ENCODE data around the gene IGFL1.
"Not testable (repeated sequence)": the region's sequence is repeated elsewhere in the genome, so short reads cannot be mapped to it uniquely, and the experiment has no call there.

The IGFL1 gene

DNA sequence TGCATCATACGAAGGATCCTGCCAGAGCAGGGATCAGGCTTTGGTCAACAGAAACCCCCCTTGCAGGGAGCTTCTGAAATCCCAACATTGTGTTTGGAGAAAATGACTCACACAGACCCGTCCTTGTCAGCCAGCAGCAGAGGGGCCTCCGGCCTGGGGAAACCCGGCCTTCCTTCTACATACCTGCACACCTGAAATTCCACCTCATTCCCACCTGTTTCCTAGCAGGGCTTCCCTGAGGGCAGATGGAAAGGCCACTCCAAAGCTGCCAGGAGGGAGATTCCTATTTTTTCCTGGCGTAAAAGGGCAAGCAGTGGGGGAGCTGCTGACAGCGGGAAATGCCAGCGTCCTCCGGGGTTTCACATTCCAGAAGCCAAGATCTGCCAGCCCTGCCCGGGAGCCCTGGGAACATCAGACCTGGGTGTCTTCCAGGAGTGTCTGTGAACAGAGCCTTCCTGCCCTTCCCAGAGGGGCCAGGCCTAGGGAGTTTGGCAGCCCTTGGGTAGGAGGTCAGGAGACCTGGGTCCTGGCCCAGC lies 3.0 kb upstream of the IGFL1 start:
- no peak for DNase-seq

DNA sequence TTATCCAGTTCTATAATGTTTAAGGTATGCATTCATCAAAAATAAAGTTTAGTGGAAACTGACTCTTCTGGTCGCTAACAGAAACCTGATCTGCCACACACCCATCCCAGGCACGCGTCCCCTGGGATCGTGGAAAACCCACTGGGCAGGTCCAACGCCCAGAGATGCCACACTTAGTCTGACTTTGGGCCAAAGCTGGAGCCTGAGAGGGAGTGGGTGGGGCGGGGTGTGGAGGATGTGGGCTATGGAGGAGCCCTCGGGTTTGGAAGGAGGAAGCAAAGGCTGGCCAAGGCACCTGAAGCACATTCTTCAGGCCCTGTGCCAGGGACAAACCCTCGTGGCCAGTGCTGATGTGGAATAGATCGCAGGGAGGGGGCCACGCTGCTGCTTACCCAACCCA lies 2.5 kb downstream of the IGFL1 start:
- DNase-seq = no peak

DNA sequence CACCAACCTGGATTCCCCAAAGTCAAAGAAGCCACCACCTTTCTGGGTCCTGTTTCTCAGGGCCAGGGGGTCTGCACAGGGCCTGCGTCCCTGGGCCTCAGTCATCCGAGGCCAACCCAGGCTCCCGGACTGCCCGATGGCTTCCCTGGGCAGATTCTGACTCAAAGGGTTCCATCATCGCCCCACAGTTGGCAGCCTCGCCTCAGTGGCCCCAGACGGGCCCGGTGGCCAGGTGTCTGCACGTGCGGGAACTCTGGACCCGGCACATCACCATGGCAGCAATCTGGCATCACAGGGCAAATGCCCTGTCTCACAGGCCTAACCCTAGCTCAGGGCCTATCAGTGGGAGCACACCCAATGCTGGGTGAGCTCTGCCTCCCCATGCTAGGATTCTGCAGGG lies 2.9 kb downstream of the IGFL1 start:
- DNase-seq = no peak

DNA sequence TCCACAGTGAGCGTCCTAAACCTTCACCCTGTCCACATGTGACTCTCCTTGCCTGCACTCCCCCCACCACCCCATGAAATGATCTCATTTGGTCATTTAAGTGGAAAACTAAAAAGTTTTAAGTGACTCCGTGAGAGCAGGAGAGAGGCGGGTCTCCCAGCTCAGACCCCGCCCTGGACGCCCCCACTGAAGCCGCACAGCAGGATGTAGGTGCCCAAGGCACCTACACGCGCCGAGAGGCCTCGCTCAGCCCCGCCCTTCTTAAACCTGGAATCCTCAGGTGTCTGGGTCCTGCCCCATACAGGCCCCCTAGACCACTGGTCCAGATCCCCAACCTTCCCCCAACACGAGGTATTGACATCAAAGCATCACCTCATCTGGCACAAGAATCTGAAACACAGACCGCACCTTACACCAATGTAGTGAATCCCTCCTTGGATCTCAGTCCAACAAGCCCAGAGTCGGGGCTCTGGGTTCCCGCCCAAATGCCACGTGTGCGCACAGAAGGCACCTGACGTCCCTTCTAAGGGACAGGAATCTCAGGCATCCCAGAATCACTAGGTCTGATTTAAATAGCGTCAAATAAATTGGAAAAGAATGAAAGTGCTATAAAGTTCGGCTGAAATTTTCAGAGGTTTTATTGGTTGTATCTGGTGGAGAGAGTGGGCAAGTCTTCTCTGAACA lies 3.5 kb downstream of the IGFL1 start:
- DNase-seq = no peak

DNA sequence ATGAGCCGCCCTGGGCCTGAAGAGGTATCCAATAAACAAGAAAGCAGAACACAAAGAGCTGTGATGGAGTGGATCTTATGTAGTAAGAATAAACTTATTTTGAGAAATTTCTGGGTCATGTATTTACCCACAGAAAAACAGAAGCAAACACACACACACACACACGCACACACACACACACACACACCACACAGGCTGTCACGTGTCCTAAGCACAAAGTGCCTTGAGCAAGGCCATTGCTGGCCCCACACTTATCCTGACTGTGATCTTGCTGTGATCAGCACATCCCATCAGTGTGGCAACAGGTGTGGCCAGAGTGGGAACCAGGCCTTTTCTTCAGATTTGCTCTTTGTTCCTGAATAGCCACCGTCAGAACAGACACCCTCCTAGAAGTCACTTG lies 4.3 kb downstream of the IGFL1 start:
- DNase-seq = not testable (repeated sequence)

DNA sequence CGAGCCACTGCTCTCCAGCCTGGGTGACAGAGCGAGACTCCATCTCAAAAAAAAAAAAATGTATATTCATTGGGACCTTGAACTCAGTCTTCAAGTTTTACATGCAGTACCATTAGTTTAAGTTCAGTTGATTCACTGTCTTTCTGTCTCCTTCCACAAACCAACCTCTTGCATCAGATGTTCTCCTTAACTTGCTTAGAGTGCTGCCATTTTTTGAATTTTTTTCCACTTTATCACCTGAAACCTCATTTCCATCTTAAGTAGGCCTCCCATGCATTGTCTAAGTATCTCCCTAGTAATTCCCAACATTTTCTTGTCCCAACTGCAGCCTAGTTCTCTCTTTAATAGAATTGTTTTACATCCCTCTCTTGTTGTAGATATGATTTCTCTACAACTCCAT lies 8.6 kb downstream of the IGFL1 start:
- not testable (repeated sequence) for DNase-seq

DNA sequence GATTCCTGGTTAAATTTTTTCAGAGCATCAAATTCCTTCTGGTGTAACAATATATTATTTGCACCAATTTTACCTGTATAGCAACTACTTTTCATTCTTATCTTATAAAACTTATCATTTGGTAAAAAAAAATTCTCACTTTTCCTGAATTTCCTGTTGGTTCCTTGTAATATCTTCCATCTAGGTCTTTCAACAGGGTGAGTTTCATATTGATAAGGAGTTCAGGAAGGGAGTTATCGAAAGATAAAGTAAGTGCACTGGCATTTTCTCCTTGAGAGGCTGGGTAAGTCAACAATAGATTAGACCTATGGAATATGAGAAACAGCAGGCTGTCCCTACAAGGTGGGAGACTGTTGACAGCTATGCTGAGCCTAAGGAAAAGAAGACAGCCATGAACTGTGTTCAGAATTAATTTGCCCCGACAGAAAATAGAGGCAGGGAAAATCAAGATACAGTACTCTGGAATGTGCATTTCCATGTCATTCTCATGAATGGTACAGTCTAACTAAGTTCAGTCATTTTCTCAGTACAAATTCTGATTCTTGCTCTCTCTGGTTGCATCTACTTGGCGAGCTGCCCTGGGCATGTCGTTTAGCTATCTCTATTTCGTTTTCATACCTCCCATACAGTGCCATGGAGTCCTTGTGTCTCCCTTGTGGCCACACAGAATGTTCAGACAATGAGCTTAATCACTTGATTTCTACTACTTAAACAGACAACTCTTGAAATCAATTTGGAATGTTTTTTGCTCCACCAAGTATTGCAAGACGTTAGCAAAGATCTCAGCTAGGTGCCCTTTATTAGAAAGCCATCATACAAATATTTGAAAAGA lies 9.9 kb downstream of the IGFL1 start:
- DNase-seq = no peak

DNA sequence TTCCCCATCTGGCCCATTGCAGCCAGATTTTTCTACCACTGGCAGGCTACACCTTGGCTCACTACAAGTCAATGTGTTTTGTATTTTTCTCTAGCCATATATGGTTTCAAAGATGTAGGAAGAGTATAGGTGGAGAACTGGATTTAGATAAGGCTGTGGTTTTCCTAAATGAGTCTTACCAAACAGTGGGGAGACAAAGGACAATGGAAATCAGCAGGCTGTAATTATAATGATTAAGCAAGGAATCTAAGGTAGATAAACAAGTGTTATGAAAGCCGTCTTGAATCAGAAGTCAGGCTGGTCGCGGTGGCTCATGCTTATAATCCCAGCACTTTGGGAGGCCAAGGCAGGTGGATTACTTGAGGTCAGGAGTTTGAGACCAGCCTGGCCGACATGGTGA lies 11.2 kb downstream of the IGFL1 start:
- DNase-seq = no peak

DNA sequence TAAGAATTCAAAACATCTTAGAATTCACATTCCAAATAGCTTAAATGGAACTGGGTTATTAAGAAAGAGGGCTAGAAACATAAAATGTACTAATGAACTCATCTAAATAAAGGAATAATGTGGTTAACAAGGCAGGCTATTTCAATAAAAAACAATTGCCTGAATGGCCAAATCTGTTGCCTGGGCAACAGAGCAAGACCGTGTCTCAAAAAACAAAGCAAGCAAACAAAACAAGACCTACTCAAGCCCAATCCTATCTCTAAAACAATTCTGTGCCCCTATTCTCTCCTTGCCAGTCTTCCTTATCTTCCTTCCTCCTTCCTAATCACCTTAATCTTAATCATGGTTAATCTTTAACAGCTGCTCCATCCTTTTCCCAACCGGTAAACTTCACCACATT lies 12.1 kb downstream of the IGFL1 start:
- DNase-seq = no peak

DNA sequence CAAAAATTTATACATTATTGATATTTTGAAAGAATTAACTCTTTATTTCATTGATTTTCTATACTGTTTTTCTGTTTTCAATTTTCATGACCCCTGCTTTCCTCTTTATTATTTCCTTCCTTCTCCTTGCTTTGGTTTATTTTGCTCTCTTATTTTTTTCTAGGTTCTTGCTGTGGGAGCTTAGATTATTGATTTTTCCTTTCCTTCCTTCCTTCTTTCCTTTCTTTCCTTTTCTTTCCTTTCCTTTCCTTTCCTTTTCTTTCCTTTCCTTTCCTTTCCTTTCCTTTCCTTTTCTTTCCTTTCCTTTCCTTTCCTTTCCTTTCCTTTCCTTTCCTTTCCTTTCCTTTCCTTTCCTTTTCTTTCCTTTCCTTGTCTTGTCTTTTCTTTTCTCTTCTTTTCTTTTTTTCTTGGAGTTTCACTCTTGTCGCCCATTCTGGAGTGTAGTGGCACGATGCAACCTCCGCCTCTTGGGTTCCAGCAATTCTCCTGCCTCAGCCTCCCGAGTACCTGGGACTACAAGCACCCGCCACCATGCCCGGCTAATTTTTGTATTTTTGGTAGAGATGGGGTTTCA lies 13.6 kb downstream of the IGFL1 start:
- DNase-seq = not testable (repeated sequence)

DNA sequence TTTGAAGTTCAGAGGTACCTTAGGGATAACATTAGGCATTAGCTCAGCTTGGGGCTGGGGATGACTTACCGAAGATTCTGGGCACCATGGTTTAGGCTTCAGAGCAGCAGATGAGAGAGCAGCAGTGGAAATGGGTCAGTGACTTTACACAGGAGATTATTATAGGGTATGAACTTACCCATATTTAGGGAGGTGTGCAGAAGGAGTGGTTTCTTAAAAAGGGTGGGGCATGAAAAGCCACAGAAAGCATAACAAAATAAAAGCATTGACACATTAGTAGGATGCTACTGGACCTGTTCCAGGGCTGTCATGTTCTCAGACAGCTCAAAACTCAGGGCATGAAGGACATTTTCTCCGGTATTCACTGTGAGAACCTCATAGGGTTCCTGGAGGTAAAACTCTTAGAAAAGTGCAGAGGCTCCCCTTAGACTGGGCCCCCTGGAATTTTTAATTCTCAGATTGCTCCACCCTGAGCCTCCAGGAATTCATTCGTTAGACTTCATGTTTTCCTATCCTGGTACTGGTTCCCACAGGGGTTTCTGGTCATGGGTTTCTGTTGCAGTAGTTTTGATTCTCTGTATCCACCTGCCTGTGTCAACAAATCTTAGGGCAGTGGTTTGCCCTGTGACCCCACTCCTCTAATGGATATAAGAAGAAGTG lies 20.7 kb downstream of the IGFL1 start:
- no peak for DNase-seq

DNA sequence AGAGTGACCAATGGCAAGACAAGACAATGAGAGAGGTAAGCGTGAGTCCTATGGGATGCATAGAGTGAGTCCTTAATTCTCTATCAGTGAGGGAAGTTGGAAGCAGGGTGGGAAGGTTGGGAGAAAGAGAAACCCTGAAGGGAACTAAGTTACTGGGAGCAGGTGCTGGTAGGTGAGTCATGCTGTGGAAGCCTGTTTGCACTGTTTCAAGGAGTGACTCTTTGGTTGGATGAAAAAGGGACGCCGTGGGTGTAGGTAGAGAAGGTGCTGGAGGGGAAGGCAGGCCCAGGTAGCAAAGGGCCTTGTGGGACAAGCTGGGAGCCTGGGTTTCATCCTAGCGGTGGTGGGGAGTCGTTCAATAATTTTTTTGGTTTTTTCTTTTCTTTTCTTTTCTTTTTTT lies 21.9 kb downstream of the IGFL1 start:
- DNase-seq = no peak

DNA sequence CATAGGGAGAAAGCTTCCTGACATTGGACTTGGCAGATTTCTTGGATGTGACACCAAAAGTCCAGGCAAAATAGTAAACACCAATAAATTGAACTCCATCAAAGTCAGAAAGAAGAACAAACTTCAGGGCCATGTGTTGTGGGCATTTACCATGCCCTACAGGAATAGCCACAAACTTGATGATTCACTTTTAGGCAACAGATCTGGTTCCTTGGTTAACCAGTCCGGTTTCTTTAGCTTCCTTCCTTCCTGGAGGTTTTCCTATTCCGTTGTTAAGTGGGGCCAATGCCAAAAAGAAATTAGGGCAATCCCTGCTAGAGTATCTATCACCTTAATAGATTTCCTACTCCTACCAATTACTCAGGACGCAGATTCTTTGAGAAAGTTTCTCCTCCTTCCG lies 25.2 kb downstream of the IGFL1 start:
- no peak for DNase-seq

DNA sequence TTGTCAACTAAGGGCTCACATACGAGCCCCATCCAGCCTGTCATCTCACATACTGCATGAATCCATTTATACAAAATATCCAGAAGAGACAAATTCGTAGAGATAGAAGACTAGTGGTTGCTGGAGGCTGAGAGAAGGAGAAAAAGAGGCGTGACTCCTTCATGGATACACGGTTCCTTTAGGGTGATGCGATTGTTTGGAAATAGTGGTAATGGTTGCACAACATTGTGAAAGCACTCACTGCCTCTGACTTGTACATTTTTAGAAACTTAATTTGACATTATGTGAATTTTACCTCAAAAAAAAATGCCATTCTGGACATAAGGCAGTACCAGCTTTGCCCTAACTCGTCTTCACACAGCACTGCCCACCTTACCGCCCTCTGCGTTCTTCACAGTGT lies 27.3 kb downstream of the IGFL1 start:
- DNase-seq = no peak

DNA sequence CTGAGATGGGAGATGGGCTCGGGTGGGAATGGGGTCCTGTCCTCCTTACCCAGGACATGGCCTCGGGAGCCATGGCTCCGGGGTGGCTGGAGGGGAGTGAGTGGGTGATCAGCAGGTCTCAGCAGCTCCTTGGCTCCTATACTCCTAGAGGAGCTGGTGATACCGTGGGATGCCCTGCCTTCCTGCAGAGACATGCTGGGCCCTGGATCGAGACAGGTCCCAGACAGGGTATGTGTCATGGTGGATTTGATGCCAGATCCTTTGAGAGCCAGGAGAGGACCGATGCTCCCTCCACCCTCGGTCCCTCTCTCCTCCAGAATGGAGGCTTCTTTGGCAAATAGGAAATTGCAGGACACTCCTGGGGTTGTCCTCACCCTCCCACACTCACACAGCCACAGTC lies 32.0 kb downstream of the IGFL1 start:
- not testable (repeated sequence) for DNase-seq

DNA sequence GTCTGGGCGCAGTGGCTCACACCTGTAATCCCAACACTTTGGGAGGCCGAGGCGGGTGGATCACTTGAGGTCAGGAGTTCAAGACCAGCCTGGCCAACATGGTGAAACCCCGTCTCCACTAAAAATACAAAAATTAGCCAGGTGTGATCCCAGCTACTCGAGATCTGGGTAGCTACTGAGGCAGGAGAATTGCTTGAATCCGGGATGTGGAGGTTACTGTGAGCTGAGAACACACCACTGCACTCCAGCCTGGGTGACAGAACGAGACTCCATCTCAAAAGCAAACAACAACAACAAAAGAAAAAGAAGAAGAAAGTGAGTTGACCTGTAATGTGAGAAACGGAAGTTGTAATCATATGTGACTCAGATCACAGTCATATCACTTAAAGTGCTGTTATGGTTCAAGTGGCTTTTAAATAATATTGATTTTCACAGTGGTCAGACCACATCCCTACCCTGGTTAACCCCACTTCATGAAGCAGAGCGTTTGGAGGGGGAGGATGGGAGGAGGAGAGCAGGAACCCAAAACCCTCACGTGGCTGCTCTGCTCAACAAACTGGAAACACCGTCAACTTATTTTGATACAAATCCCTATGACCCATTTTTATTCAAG lies 33.2 kb downstream of the IGFL1 start:
- DNase-seq = not testable (repeated sequence)

DNA sequence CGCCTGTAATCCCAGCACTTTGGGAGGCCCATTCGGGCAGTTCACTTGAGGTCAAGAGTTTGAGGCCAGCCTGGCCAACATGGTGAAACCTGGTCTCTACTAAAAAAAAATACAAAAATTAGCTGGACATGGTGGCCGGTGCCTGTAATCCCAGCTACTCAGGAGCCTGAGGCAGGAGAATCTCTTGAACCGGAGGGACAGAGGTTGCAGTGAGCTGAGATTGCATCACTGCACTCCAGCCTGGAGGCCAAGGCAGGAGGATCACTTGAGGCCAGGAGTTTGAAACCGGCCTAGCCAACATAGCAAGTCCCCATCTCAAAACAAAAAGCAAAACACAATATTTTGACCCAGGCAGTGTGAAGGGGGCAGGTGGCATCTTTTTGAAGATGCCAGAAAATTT lies 35.3 kb downstream of the IGFL1 start:
- not testable (repeated sequence) for DNase-seq

DNA sequence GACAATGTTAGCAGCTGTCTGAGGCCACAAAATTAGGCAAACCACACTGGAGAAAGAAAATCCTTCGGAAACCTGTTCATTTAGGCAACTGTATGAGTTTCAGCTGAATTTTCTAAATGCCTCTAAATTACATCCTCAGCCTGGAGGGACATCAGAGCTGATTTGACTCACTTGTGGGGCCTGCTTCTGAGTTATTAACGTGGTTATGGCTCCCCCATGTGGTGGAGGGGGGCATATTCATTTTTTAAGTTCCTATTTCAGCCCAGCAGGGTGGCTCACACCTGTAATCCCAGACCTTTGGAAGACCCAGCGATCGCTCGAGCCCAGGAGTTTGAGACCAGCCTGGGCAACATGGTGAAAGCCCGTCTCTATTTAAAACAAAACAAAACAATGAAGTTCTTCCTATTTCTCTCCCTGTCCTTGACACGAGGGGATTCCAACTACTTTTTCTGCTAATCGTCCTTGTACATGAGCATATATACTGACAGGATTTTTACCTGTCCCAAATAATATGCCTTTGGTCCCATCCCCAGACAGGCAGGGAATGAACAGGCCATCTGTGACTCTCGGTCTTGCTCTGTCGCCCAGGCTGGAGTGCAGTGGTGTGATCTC lies 35.8 kb downstream of the IGFL1 start:
- peak; percentile 33 for DNase-seq

DNA sequence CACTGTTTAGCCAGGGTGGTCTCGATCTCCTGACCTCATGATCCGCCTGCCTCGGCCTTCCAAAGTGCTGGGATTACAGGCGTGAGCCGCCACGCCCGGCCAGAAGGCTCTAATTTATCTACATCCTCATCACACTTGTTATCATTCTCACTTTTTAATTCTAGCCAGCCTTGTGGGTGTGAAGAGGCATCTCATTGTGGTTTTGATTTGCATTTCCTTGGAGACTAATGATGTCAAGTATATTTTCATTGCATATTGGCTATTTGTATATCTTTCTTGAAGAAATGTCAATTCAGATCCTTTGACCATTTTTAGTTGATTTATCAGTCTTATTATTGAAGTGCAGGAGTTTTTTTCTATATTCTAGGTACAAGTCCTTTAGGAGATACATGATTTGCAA lies 39.6 kb downstream of the IGFL1 start:
- DNase-seq = no peak

DNA sequence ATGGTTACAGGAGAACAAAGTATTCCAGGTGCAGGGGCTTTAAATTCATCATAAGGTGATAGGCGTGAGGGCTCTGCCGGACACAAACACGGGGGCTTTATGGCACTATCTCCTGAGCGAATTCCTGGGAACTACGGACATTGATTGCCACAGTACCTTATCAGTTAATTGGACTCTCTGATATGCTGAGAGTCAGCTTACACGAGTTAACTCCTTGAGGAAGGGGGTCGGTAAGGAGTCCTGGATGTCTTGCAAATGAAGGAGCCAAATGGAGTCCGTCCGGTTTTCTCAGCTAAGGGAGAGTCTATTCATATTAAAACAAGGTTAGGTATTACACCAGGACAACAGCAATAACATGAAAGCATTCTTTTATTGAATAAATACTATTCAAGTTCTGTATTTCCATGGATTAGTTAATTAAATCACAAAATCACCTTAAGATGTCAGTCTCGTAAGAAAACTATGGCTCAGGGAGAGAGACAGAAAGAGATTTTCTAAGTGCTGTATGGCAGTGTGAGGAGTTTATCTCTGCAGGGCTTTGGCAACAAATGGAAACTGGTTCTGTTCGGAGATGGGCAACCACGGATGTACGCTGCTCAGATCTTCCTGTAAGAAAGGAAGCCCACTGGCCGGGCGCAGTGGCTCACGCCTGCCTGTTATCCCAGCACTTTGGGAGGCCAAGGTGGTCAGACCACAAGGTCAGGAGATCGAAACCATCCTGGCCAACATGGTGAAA lies 41.1 kb downstream of the IGFL1 start:
- DNase-seq = no peak

DNA sequence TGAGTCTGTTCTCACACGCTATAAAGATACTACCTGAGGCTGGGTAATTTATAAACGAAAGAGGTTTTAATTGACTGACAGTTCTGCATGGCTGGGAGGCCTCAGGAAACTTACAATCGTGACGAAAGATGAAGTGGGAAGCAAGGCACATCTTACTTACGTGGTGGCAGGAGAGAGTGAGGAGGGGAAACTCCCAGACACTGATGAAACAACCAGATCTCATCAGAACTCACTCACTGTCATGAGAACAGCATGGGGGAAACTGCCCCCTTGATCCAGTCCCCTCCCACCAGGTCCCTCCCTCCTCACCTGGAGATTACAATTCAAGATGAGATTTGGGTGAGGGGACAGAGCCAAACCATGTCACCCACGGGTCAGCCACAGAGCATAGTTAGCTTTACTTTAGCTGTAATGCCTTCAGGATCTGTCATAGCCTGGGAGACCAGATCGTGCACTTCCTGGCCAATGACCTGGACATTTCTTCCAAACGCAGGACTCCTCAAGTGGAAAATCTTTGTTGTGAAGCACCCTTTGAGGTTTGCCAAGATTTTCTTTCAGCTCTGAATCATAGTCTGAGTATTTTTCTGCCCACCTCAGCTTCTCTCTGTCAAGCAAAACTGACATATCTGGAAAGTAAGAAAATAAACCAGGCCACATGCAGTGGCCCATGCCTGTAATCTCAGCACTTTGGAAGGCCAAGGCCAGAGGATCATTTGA lies 42.1 kb downstream of the IGFL1 start:
- no peak for DNase-seq

Data from KG1 (cell line).